Measurements from ENCODE around the gene PVALB.

PVALB gene

GRCh38 chr22:36797374-36797773 lies 19.5 kb downstream of the PVALB start:
- H3K27ac ChIP-seq: no peak overlapping the region
- TF ChIP-seq ZFX (IDR thresholded peaks at IDR 0.05) (no peak), CTCF (conservative IDR thresholded peaks at IDR 0.05) (no peak)

GRCh38 chr22:36796552-36797175 lies 20.2 kb downstream of the PVALB start:
- TF ChIP-seq CTCF (conservative IDR thresholded peaks at IDR 0.05) (no peak), ZFX (IDR thresholded peaks at IDR 0.05) (no peak)
- no peak overlapping the region for H3K27ac ChIP-seq

GRCh38 chr22:36795633-36796032 lies 21.2 kb downstream of the PVALB start:
- H3K27ac ChIP-seq: no peak overlapping the region
- TF ChIP-seq ZFX (IDR thresholded peaks at IDR 0.05) (no peak), CTCF (conservative IDR thresholded peaks at IDR 0.05) (no peak)

GRCh38 chr22:36790648-36791047 lies 26.2 kb downstream of the PVALB start:
- H3K27ac ChIP-seq: no peak overlapping the region
- TF ChIP-seq ZFX (IDR thresholded peaks at IDR 0.05): no peak
- TF ChIP-seq CTCF (conservative IDR thresholded peaks at IDR 0.05): no peak

GRCh38 chr22:36787204-36787988 lies 29.4 kb downstream of the PVALB start:
- TF ChIP-seq CTCF (conservative IDR thresholded peaks at IDR 0.05): no peak
- no peak for TF ChIP-seq ZFX (IDR thresholded peaks at IDR 0.05)
- no peak overlapping the region for H3K27ac ChIP-seq

GRCh38 chr22:36783743-36784142 lies 33.1 kb downstream of the PVALB start:
- TF ChIP-seq ZFX (IDR thresholded peaks at IDR 0.05) (no peak), CTCF (conservative IDR thresholded peaks at IDR 0.05) (no peak)
- H3K27ac ChIP-seq: no peak overlapping the region

Measured in C4-2B (cell line).